Measurements from ENCODE around the gene FOXD4. TPM values are rescaled to one million over a fixed set of nuclear protein-coding genes. Genes with fewer than 3 reads are reported as not detected.
"Not testable (repeated sequence)": the region's sequence is repeated elsewhere in the genome, so short reads cannot be mapped to it uniquely, and the experiment has no call there.

Gene FOXD4
- total and polyA plus RNA-seq, 2 experiments from 2014 or later, result 0.31 TPM; not detected in 1

DNA sequence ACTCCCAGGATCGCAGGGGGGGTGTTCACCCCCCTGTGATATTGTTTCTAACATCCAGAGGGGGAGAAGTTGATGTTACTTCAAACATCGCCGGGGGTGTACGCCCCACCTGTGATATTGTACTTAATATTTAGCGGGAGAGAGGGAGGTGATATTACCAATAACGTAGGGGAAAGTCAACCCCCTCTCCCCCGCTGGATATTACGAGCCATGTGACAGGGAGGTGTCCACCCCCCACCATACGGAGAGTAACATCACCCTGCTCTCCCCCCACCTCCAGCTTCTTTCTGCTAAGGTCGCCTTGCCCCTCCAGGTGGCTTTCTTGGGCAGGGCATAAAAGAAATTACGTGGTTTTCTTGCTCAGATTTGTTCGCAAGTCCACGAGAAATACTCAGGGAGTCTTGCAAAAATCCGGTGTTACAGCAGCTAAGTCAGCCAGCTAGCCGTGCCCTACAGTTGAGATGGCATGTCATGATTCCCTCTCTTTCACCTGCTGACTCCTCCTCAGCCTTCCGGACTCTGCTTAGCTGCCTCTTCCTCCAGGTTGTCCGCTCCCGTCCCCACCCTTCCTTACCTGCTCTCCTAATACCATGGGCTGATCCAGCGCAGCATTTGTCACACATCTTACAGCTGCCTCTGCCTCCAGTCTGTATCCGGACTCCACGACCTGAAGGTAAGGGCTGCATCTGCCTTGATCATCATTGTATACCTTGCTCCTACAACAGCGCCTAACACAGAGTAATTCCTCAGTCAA lies 9.3 kb downstream of the FOXD4 start:
- H3K36me3 ChIP-seq (ENCODE audit: insufficient read depth); H3K4me2 ChIP-seq; H3K36me3 Mint-ChIP-seq (ENCODE audit: low read depth); H3K27ac ChIP-seq (ENCODE audit: low read depth); H3K4me3 Mint-ChIP-seq; H3K9me3 Mint-ChIP-seq; H3K27ac Mint-ChIP-seq; H3K79me2 ChIP-seq (replicated peaks; ENCODE audit: insufficient read depth); H3K9me2 ChIP-seq (ENCODE audit: insufficient read depth); H2AFZ ChIP-seq; H3K4me3 ChIP-seq; H4K20me1 ChIP-seq (replicated peaks; ENCODE audit: insufficient read depth); H3F3A ChIP-seq (replicated peaks; ENCODE audit: low read depth); H3K4me1 ChIP-seq (ENCODE audit: insufficient read depth); H3K4me1 Mint-ChIP-seq: not testable (repeated sequence)
- H3K27me3 ChIP-seq (ENCODE audit: insufficient read depth), result peaks cover 82% of the 10 kb centered on the region
- DNase-seq (ENCODE audit: low spot score) (peak; percentile 24), ATAC-seq (peak; percentile 10)
- peaks cover 47% of the 10 kb centered on the region for H3K27me3 Mint-ChIP-seq (ENCODE audit: insufficient read depth, low read depth, poor library complexity)
- TF ChIP-seq EZH2 (IDR thresholded peaks at IDR 0.05; ENCODE audit: low read depth, unreplicated experiment), result peak; percentile 41

DNA sequence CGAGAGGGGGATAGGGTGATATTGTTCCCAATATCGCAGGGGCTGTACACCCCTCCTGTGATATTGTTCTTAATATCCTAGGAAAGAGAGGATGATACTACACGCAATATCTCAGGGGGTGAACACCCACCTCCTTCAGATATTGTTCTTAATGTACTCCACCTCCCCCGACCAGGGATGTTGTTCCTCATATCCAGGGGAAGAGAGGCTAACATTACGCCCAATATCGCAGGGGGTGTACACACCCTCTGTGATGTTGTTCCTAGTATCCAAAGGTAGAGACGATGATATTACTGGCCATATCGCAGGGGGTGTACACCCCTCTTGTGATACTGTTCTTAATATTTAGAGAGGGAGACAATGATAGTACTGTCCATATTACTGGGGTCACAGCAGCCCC lies 12.2 kb downstream of the FOXD4 start:
- not testable (repeated sequence) for H3K4me2 ChIP-seq; ATAC-seq; H3K27ac ChIP-seq (ENCODE audit: low read depth); H3K4me3 Mint-ChIP-seq; H3K4me1 Mint-ChIP-seq; H3K4me3 ChIP-seq; DNase-seq (ENCODE audit: low spot score); H3K4me1 ChIP-seq (ENCODE audit: insufficient read depth); H3K79me2 ChIP-seq (replicated peaks; ENCODE audit: insufficient read depth); H3K27ac Mint-ChIP-seq; H3K9me3 Mint-ChIP-seq; H3K9me2 ChIP-seq (ENCODE audit: insufficient read depth); H3K36me3 Mint-ChIP-seq (ENCODE audit: low read depth); H3F3A ChIP-seq (replicated peaks; ENCODE audit: low read depth); H2AFZ ChIP-seq; H4K20me1 ChIP-seq (replicated peaks; ENCODE audit: insufficient read depth); H3K36me3 ChIP-seq (ENCODE audit: insufficient read depth)
- peaks cover 25% of the 10 kb centered on the region for H3K27me3 Mint-ChIP-seq (ENCODE audit: insufficient read depth, low read depth, poor library complexity)
- H3K27me3 ChIP-seq (ENCODE audit: insufficient read depth), result peaks cover 53% of the 10 kb centered on the region

DNA sequence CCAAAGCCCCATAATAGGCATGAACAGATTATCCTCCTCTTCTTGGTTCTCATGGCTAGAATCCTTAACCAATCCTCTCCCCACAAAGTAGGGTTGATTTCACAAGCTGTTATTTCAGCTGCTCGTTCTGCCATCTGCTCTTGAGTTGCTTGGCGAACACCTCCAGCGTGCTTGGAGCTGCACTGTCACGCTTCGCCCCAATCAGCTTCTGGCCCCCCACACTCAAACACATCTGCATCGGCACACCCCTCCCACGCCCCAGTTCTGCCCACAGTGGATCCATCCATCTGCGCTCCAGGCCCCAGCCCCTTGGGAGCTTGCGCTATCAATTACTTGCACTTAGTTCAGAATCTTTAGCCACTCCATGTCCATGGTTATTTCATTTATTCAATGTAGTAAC lies 17.8 kb downstream of the FOXD4 start:
- H3K4me2 ChIP-seq; H2AFZ ChIP-seq; H4K20me1 ChIP-seq (replicated peaks; ENCODE audit: insufficient read depth); H3K4me1 ChIP-seq (ENCODE audit: insufficient read depth); H3K4me1 Mint-ChIP-seq; H3K27me3 ChIP-seq (ENCODE audit: insufficient read depth); H3K9me3 Mint-ChIP-seq; H3K27ac ChIP-seq (ENCODE audit: low read depth); ATAC-seq; H3K9me2 ChIP-seq (ENCODE audit: insufficient read depth); H3K27ac Mint-ChIP-seq; H3K4me3 ChIP-seq; H3K4me3 Mint-ChIP-seq; H3K27me3 Mint-ChIP-seq (ENCODE audit: insufficient read depth, low read depth, poor library complexity); H3K79me2 ChIP-seq (replicated peaks; ENCODE audit: insufficient read depth); H3K36me3 ChIP-seq (ENCODE audit: insufficient read depth); H3K36me3 Mint-ChIP-seq (ENCODE audit: low read depth); H3F3A ChIP-seq (replicated peaks; ENCODE audit: low read depth); DNase-seq (ENCODE audit: low spot score): not testable (repeated sequence)

DNA sequence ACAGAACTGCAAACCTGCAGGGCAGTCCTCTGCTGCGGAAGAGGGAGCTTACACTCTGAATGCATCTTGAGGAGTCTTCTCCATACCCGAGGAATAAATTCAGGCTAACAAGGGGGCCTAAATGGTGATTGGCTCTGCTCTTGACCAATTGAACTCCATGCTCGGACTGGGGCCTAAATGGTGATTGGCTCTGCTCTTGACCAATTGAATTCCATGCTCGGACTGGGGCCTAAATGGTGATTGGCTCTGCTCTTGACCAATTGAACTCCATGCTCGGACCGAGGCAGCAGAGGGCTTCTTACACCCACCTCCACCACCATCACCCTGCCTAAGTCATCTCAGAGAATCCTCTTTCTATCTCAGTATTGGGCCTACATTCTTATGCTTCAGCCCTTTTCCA lies 18.4 kb downstream of the FOXD4 start:
- not testable (repeated sequence) for H3F3A ChIP-seq (replicated peaks; ENCODE audit: low read depth); H3K4me3 Mint-ChIP-seq; H3K4me3 ChIP-seq; ATAC-seq; H3K36me3 Mint-ChIP-seq (ENCODE audit: low read depth); H3K4me2 ChIP-seq; H3K9me3 Mint-ChIP-seq; H3K79me2 ChIP-seq (replicated peaks; ENCODE audit: insufficient read depth); H4K20me1 ChIP-seq (replicated peaks; ENCODE audit: insufficient read depth); H2AFZ ChIP-seq; H3K27ac Mint-ChIP-seq; H3K4me1 Mint-ChIP-seq; H3K36me3 ChIP-seq (ENCODE audit: insufficient read depth); DNase-seq (ENCODE audit: low spot score); H3K9me2 ChIP-seq (ENCODE audit: insufficient read depth); H3K27ac ChIP-seq (ENCODE audit: low read depth); H3K4me1 ChIP-seq (ENCODE audit: insufficient read depth); H3K27me3 Mint-ChIP-seq (ENCODE audit: insufficient read depth, low read depth, poor library complexity); H3K27me3 ChIP-seq (ENCODE audit: insufficient read depth)

DNA sequence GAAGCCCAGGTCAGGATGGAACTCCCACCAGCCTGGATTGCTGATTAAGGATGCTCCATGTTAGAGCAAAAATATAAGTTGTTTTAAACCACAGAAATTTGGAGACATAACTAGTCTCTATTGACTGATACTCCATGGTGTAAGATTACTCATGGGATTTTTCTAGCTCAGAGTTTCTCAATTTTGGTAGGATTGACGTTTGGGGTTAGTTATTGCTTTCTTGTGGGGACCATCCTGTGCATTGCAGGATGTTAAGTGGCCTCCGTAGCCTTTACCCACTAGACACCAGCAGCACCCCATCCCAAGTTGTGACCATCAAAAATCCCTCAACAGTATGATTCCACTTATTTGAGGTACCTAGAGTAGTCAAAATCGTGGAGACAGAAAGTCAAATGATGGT lies 19.4 kb downstream of the FOXD4 start:
- not testable (repeated sequence) for H3K4me3 Mint-ChIP-seq; H3F3A ChIP-seq (replicated peaks; ENCODE audit: low read depth); H3K9me3 Mint-ChIP-seq; H4K20me1 ChIP-seq (replicated peaks; ENCODE audit: insufficient read depth); H3K36me3 ChIP-seq (ENCODE audit: insufficient read depth); DNase-seq (ENCODE audit: low spot score); H3K4me1 ChIP-seq (ENCODE audit: insufficient read depth); ATAC-seq; H3K4me2 ChIP-seq; H3K4me1 Mint-ChIP-seq; H3K79me2 ChIP-seq (replicated peaks; ENCODE audit: insufficient read depth); H3K27ac Mint-ChIP-seq; H2AFZ ChIP-seq; H3K36me3 Mint-ChIP-seq (ENCODE audit: low read depth); H3K4me3 ChIP-seq; H3K9me2 ChIP-seq (ENCODE audit: insufficient read depth); H3K27me3 ChIP-seq (ENCODE audit: insufficient read depth); H3K27me3 Mint-ChIP-seq (ENCODE audit: insufficient read depth, low read depth, poor library complexity); H3K27ac ChIP-seq (ENCODE audit: low read depth)

DNA sequence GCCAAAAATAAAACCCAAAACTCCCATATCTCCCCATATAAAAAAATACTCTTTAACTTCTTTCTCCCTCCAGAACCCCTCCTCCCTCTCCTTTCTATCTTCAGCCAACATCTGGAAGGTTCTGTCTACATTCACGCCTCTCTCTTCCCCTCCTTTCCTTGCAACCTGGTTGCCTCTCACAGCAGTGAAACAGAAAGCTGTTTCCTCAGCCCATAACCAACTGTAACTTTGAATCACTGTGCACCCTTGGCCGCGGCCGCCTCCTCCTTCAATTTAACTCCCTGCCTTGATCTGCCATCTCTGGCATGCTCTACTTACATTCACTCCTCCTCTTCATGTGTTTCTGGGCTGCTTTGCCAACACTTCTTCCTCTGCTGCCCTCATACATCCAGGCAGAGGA lies 23.2 kb downstream of the FOXD4 start:
- not testable (repeated sequence) for H3K4me1 ChIP-seq (ENCODE audit: insufficient read depth); H3K79me2 ChIP-seq (replicated peaks; ENCODE audit: insufficient read depth); H3K9me3 Mint-ChIP-seq; H3K4me1 Mint-ChIP-seq; H4K20me1 ChIP-seq (replicated peaks; ENCODE audit: insufficient read depth); H3K27me3 Mint-ChIP-seq (ENCODE audit: insufficient read depth, low read depth, poor library complexity); H3K36me3 Mint-ChIP-seq (ENCODE audit: low read depth); H3K36me3 ChIP-seq (ENCODE audit: insufficient read depth); H3K27ac Mint-ChIP-seq; H3K4me2 ChIP-seq; H3K9me2 ChIP-seq (ENCODE audit: insufficient read depth); ATAC-seq; H3F3A ChIP-seq (replicated peaks; ENCODE audit: low read depth); H3K27ac ChIP-seq (ENCODE audit: low read depth); H3K27me3 ChIP-seq (ENCODE audit: insufficient read depth); H3K4me3 Mint-ChIP-seq; DNase-seq (ENCODE audit: low spot score); H3K4me3 ChIP-seq; H2AFZ ChIP-seq
